GM18870 (cell line): ENCODE results near the gene KLHL22.

Source experiments
- ATAC-seq: cut with Tn5 transposase; IDR thresholded peaks from one replicate; pipeline ENCODE4 v1.9.1; 2021; ENCODE audit warnings: moderate library complexity; ENCODE audit not compliant: unreplicated experiment

Gene KLHL22

GRCh38 chr22:20450551-20450906 is 45.1 kb downstream of the KLHL22 start:
- ATAC-seq: no peak

- ATAC-seq: no peak
Measured at GRCh38 chr22:20449819-20450550, 45.6 kb downstream of the KLHL22 start.

- no peak for ATAC-seq
Measured at GRCh38 chr22:20448630-20449029, 47.0 kb downstream of the KLHL22 start.

- no peak for ATAC-seq
Measured at GRCh38 chr22:20446383-20446970, 49.1 kb downstream of the KLHL22 start.

- no peak for ATAC-seq
Measured at GRCh38 chr22:20444325-20444724, 51.3 kb downstream of the KLHL22 start.

- ATAC-seq: no peak
Measured at GRCh38 chr22:20442485-20443284, 52.9 kb downstream of the KLHL22 start.

- ATAC-seq: no peak
Measured at GRCh38 chr22:20441631-20442484, 53.7 kb downstream of the KLHL22 start.

GRCh38 chr22:20440637-20441591 is 54.7 kb downstream of the KLHL22 start:
- no peak for ATAC-seq

- ATAC-seq: no peak
Measured at GRCh38 chr22:20439928-20440575, 55.5 kb downstream of the KLHL22 start.

GRCh38 chr22:20439556-20439927 is 56.1 kb downstream of the KLHL22 start:
- ATAC-seq: no peak

GRCh38 chr22:20438678-20439492 is 56.7 kb downstream of the KLHL22 start:
- ATAC-seq: no peak

- no peak for ATAC-seq
Measured at GRCh38 chr22:20438427-20438677, 57.2 kb downstream of the KLHL22 start.

GRCh38 chr22:20437613-20438426 is 57.8 kb downstream of the KLHL22 start, which contains the start of gene SCARF2:
TSS of gene SCARF2 (minus strand) at chr22:20437825. CDS start at chr22:20437754, 71 bp downstream.
- ATAC-seq: no peak

- ATAC-seq: no peak
Measured at GRCh38 chr22:20436768-20437612, 58.6 kb downstream of the KLHL22 start.

- no peak for ATAC-seq
Measured at GRCh38 chr22:20436307-20436767, 59.3 kb downstream of the KLHL22 start.

GRCh38 chr22:20435436-20436306 is 59.9 kb downstream of the KLHL22 start:
- no peak for ATAC-seq
